Loucy (cell line): ENCODE measurements around the gene SPATA17.

Experiments
- EZH2phosphoT487 ChIP-seq: fragments of 200-600 bp; IDR thresholded peaks from 2 replicates; pipeline ENCODE4 v1.6.1; 2018; ENCODE audit warnings: antibody characterized with exemption, mild to moderate bottlenecking, moderate library complexity, borderline replicate concordance
- TF ChIP-seq, protein P1 (sequence below): fragments of 200-600 bp; sonication (generic); conservative IDR thresholded peaks from 2 replicates; pipeline ENCODE4 v1.5.1; 2014; ENCODE audit warnings: mild to moderate bottlenecking, antibody characterized with exemption, low read length

- TF ChIP-seq, protein P1, sequence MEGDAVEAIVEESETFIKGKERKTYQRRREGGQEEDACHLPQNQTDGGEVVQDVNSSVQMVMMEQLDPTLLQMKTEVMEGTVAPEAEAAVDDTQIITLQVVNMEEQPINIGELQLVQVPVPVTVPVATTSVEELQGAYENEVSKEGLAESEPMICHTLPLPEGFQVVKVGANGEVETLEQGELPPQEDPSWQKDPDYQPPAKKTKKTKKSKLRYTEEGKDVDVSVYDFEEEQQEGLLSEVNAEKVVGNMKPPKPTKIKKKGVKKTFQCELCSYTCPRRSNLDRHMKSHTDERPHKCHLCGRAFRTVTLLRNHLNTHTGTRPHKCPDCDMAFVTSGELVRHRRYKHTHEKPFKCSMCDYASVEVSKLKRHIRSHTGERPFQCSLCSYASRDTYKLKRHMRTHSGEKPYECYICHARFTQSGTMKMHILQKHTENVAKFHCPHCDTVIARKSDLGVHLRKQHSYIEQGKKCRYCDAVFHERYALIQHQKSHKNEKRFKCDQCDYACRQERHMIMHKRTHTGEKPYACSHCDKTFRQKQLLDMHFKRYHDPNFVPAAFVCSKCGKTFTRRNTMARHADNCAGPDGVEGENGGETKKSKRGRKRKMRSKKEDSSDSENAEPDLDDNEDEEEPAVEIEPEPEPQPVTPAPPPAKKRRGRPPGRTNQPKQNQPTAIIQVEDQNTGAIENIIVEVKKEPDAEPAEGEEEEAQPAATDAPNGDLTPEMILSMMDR: no peak
- TF ChIP-seq EZH2phosphoT487: no peak
These were observed at the start of gene SPATA17, which contains the start of gene GPATCH2 for GRCh38 chr1:217630711-217631591.
